ENCODE results near the gene FAIM2.
A peak's percentile ranks its signal among the peaks of the same experiment; 100 is the strongest.

The FAIM2 gene

GRCh38 chr12:49838973-49839633, 64.6 kb downstream of the FAIM2 start:
- H3K9me3 ChIP-seq (ENCODE audit: insufficient read depth, low read length, severe bottlenecking), result no peaks in the 10 kb centered on the region
- no peak overlapping the region for H3K27ac ChIP-seq (ENCODE audit: low read length)
- H3K4me3 ChIP-seq (ENCODE audit: low read depth in 1 of 2, low read length in 2 of 2), result no peak overlapping the region
- H3K36me3 ChIP-seq (ENCODE audit: insufficient read depth, low read length), result peaks cover 9% of the 10 kb centered on the region; the same call in 1 of the 2 replicates
- ATAC-seq (ENCODE audit: insufficient read depth, low read depth) (peak; percentile 44), DNase-seq (peak; percentile 65)
- H3K9ac ChIP-seq (ENCODE audit: low read depth, low read length), result no peak overlapping the region
- no peak overlapping the region for H3K4me2 ChIP-seq (ENCODE audit: insufficient read depth, low read length)
- peaks cover 22% of the 10 kb centered on the region for H3K4me1 ChIP-seq (ENCODE audit: insufficient read depth, low read length)
- no peaks in the 10 kb centered on the region for H4K20me1 ChIP-seq (ENCODE audit: insufficient read depth, low read length)
- peaks cover 20% of the 10 kb centered on the region for H3K79me2 ChIP-seq (ENCODE audit: insufficient read depth, low read length)
- no peak overlapping the region for H2AFZ ChIP-seq (ENCODE audit: low read depth, low read length)
- peak; percentile 90 for TF ChIP-seq CTCF (IDR thresholded peaks at IDR 0.05; ENCODE audit: borderline replicate concordance, extremely low read depth, low read length, poor library complexity, severe bottlenecking)
- TF ChIP-seq EZH2 (IDR thresholded peaks at IDR 0.05; ENCODE audit: borderline replicate concordance, low read depth, low read length, severe bottlenecking), result no peak
- H3K27me3 ChIP-seq (ENCODE audit: insufficient read depth, low read length, poor library complexity), result no peaks in the 10 kb centered on the region

GRCh38 chr12:49832836-49833421, 70.8 kb downstream of the FAIM2 start:
- H2AFZ ChIP-seq (ENCODE audit: low read depth, low read length), result no peak overlapping the region
- no peaks in the 10 kb centered on the region for H3K36me3 ChIP-seq (ENCODE audit: insufficient read depth, low read length)
- H3K9me3 ChIP-seq (ENCODE audit: insufficient read depth, low read length, severe bottlenecking), result no peaks in the 10 kb centered on the region
- no peaks in the 10 kb centered on the region for H3K27me3 ChIP-seq (ENCODE audit: insufficient read depth, low read length, poor library complexity)
- DNase-seq (no peak), ATAC-seq (ENCODE audit: insufficient read depth, low read depth) (no peak)
- H3K4me3 ChIP-seq (ENCODE audit: low read depth in 1 of 2, low read length in 2 of 2), result no peak overlapping the region
- no peaks in the 10 kb centered on the region for H4K20me1 ChIP-seq (ENCODE audit: insufficient read depth, low read length)
- no peak overlapping the region for H3K4me2 ChIP-seq (ENCODE audit: insufficient read depth, low read length)
- H3K79me2 ChIP-seq (ENCODE audit: insufficient read depth, low read length), result no peaks in the 10 kb centered on the region
- no peak overlapping the region for H3K27ac ChIP-seq (ENCODE audit: low read length)
- no peak overlapping the region for H3K9ac ChIP-seq (ENCODE audit: low read depth, low read length)
- TF ChIP-seq CTCF (IDR thresholded peaks at IDR 0.05; ENCODE audit: borderline replicate concordance, extremely low read depth, low read length, poor library complexity, severe bottlenecking) (no peak), EZH2 (IDR thresholded peaks at IDR 0.05; ENCODE audit: borderline replicate concordance, low read depth, low read length, severe bottlenecking) (no peak)
- peaks cover 12% of the 10 kb centered on the region for H3K4me1 ChIP-seq (ENCODE audit: insufficient read depth, low read length)

- Histone ChIP-seq H3K4me2 (ENCODE audit: insufficient read depth, low read length) (no peak overlapping the region), H3K79me2 (ENCODE audit: insufficient read depth, low read length) (peaks cover 11% of the 10 kb centered on the region), H3K4me1 (ENCODE audit: insufficient read depth, low read length) (peaks cover 22% of the 10 kb centered on the region), H2AFZ (ENCODE audit: low read depth, low read length) (no peak overlapping the region), H3K27me3 (ENCODE audit: insufficient read depth, low read length, poor library complexity) (no peaks in the 10 kb centered on the region), H3K9ac (ENCODE audit: low read depth, low read length) (no peak overlapping the region), H4K20me1 (ENCODE audit: insufficient read depth, low read length) (peaks cover 10% of the 10 kb centered on the region; the same call in 1 of the 2 replicates), H3K36me3 (ENCODE audit: insufficient read depth, low read length) (no peaks in the 10 kb centered on the region), H3K27ac (ENCODE audit: low read length) (no peak overlapping the region), H3K9me3 (ENCODE audit: insufficient read depth, low read length, severe bottlenecking) (no peaks in the 10 kb centered on the region), H3K4me3 (ENCODE audit: low read depth in 1 of 2, low read length in 2 of 2) (no peak overlapping the region)
- DNase-seq, result no peak
- no peak for ATAC-seq (ENCODE audit: insufficient read depth, low read depth)
- TF ChIP-seq EZH2 (IDR thresholded peaks at IDR 0.05; ENCODE audit: borderline replicate concordance, low read depth, low read length, severe bottlenecking) (no peak), CTCF (IDR thresholded peaks at IDR 0.05; ENCODE audit: borderline replicate concordance, extremely low read depth, low read length, poor library complexity, severe bottlenecking) (no peak)
Observed at GRCh38 chr12:49831717-49832116, 72.0 kb downstream of the FAIM2 start.
